HUDEP-2 (cell line): Measurements from ENCODE around the gene NID2.

Experiments used
- DNase-seq, 76 experiments: peaks; one replicate each; lab custom pipeline; 2025; ENCODE audit not compliant: unreplicated experiment in 76 of 76; lab: John Stamatoyannopoulos, UW

Gene NID2, protein sequence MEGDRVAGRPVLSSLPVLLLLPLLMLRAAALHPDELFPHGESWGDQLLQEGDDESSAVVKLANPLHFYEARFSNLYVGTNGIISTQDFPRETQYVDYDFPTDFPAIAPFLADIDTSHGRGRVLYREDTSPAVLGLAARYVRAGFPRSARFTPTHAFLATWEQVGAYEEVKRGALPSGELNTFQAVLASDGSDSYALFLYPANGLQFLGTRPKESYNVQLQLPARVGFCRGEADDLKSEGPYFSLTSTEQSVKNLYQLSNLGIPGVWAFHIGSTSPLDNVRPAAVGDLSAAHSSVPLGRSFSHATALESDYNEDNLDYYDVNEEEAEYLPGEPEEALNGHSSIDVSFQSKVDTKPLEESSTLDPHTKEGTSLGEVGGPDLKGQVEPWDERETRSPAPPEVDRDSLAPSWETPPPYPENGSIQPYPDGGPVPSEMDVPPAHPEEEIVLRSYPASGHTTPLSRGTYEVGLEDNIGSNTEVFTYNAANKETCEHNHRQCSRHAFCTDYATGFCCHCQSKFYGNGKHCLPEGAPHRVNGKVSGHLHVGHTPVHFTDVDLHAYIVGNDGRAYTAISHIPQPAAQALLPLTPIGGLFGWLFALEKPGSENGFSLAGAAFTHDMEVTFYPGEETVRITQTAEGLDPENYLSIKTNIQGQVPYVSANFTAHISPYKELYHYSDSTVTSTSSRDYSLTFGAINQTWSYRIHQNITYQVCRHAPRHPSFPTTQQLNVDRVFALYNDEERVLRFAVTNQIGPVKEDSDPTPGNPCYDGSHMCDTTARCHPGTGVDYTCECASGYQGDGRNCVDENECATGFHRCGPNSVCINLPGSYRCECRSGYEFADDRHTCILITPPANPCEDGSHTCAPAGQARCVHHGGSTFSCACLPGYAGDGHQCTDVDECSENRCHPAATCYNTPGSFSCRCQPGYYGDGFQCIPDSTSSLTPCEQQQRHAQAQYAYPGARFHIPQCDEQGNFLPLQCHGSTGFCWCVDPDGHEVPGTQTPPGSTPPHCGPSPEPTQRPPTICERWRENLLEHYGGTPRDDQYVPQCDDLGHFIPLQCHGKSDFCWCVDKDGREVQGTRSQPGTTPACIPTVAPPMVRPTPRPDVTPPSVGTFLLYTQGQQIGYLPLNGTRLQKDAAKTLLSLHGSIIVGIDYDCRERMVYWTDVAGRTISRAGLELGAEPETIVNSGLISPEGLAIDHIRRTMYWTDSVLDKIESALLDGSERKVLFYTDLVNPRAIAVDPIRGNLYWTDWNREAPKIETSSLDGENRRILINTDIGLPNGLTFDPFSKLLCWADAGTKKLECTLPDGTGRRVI (N-terminal part only)

GRCh38 chr14:52068615-52069306 is at the start of gene NID2:
NID2 (minus strand) TSS chr14:52069059; CDS start chr14:52068994, 65 bp downstream.
- DNase-seq, result peak in 5 of 76 experiments; percentile 1 to 16 (median 5)

- no peak for DNase-seq
These were observed 48.4 kb upstream of the NID2 start for GRCh38 chr14:52117111-52117832.

- DNase-seq, result no peak
These were observed 46.4 kb upstream of the NID2 start for GRCh38 chr14:52115286-52115685.

GRCh38 chr14:52112336-52113018 is 43.6 kb upstream of the NID2 start:
- no peak for DNase-seq

DNA sequence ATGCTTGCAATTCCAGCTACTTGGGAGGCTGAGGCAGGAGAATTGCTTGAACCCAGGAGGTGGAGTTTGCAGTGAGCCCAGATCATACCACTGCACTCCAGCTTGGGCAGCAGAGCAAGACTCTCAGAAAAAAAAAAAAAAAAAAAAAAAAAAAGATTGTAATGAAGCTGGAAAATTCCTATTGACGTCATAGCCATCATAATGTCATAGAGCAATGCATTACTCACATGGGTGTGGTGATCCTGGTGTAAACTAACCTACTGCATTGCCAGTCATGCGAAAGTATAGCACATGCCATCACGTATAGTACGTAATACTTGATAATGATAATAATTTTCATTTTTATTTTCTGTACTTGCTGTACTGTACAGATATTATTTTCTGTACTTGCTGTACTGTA is 42.7 kb upstream of the NID2 start:
- DNase-seq, result no peak

- DNase-seq, result no peak
These were observed 41.7 kb upstream of the NID2 start for GRCh38 chr14:52110441-52111086.

- DNase-seq, result no peak
These were observed 40.0 kb upstream of the NID2 start for GRCh38 chr14:52108823-52109222.

DNA sequence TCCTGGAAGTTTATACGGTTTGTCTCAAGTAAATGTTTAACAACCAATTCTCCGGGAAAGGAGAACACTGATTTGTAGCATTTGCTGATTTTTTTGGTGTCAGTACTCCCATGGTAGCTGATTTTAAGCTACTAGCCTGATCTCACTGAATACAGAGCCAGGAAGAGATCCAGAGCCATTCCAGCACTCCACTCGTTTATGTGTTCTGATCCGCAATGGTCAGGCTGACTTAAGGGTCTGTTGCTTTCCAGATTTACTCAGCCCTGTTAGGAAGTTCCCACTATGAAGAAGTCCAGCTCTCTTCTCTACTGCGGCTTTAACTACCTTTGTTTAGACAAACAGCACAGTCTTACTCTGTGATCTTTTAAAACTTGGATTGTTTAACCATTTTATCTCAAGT is 38.0 kb upstream of the NID2 start:
- DNase-seq, result no peak

DNA sequence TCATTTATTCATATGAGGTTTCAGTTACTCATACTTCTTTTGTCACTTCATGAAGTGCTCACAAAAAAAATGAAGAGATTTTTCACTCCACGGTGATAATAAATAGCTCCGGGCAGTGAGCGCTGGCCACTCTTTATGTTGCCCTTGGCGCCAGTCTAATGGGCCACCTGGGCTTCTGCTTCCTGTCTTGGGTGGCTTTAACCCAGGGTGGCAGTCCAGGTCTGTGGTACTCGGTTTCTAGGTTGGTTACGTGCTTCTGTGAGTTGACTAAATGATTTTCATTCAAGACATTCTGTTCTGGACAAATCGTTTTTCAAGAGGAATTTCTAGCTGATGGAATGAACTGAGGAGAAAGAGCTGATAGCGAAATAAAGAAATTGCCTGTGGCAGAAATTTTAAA is 34.6 kb upstream of the NID2 start:
- no peak for DNase-seq

- DNase-seq, result no peak
These were observed 26.9 kb upstream of the NID2 start for GRCh38 chr14:52095794-52096193.

DNA sequence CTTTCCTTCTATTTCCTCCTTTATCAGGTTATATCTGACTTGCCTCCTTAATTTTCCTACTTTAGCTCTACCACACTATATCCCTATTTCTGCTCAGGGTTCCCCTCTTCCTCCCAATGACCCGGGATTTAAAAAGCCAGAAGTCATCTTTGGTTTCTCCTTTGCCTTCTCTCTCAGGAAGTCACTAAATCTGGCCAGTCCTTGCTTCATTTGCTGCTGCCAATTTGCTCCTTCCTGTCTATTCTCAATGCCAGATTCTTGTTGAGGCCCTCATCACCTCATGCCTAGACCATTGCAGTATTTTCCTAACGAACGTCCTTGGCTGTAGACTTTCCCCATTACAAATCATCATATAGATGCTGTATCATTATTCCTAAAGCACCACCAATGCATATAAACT is 26.5 kb upstream of the NID2 start:
- no peak for DNase-seq

DNA sequence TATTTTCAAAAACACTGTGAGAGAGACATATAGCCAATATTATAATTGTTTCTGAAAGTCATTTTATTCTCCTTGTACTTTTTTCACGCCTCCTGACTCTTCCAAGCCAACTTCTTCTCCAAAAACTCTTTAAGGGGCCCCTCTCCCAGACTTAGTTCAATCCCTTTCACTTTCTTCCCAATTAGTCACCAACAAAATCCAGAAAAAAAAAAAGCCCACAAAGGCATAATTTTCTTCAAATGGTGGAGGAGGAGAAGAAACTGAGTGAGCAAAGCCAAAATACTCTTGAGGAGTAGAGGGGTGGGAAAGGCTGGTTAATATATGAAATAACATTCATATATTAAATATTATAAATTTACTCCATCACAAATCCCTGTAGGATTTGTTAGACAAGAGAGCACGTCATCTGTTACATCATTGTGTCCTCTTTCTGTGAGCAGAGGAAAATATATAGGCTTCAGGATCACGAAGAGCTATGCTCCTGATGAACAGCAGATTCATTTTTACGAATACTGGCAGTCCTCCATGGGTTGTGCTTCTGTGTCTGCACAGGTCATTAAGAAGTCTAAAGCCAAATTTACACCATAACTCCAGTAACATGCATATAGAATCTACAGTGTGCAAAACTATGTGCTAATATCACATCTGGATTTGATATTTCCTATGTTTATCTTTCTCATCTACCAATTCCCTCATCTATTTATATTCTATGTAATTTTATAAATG is 25.9 kb upstream of the NID2 start:
- DNase-seq, result no peak

DNA sequence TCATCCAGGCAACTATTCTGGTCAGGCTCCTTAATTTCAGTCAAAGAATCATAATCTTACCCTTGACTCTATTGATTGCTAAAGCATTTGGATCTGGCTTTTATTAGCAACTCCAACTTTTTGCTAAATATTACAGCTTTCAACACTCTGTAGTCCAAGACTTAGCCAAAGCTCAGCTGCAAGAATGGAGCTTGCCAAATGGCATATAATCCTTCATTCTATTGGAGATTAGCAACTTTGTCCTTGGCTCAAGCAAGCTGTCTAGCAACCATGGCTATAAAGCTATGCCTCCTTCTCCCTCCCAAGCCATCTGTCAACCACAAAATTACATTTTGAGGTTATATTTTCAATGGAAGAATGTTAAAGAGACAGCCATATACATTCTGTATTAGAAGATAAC is 23.1 kb upstream of the NID2 start:
- DNase-seq, result no peak

- no peak for DNase-seq
These were observed 22.1 kb upstream of the NID2 start for GRCh38 chr14:52090936-52091335.

DNA sequence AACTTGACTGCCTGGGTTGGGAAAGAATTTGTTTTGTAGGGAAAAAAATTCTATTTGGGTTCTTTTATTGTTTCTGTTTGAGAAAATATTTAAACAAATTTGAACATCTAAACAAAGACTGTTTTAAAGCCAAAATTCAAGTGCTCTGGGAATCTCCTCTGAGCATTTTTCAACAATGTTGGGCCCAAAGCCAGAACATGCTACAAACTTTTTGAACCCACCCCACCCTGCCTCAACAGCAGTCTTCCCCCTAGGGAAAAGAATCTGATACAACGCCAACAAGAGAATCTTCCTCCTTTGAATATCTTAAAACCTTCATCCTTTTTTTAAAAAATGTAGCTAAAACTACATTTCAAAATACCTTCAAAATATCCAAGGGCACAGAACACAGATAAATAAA is 20.4 kb upstream of the NID2 start:
- no peak for DNase-seq

DNA sequence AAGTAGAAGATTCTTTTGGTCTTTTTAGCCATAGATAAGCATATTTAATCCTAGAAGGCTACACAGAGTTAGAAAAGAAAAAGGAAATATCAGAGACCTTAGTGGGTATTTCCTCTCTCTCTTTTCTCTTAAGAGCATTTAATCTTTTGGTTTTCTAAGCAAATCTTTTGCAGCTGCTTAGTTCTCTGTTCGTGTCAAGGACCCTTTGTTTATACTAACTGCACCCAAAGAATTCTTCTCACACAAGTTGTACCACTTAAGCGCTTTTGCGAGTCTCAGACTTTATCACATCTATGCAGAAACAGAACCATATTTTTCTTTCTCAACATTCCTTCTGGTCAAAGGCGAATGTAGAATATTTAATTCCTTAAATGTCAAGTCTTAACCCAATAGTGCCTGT is 17.9 kb upstream of the NID2 start:
- no peak for DNase-seq

GRCh38 chr14:52082903-52083302 is 14.0 kb upstream of the NID2 start:
- DNase-seq, result no peak

GRCh38 chr14:52081964-52082363 is 13.1 kb upstream of the NID2 start:
- no peak for DNase-seq
